ENCODE results near the gene PHLPP1.

DNA sequence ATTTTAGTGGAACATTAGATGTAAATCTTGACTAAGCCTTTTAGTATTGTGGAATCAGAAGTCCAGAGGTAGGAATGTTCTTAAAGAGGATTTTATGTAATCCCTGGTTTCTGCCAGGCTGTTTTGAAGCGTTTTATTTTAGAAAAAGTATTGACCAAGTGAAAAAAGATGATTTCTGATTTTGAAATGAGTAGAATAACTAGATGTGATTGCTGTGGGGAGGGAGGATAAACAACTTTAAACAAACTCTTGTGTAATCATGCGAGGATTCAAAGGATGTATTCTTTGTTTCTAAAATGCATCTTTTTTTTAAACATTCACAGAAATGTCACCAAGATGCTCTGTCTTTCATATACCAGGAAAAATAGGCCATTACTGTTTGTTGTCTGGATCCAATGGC lies 53.9 kb downstream of the PHLPP1 start:
- TF ChIP-seq, protein P1, sequence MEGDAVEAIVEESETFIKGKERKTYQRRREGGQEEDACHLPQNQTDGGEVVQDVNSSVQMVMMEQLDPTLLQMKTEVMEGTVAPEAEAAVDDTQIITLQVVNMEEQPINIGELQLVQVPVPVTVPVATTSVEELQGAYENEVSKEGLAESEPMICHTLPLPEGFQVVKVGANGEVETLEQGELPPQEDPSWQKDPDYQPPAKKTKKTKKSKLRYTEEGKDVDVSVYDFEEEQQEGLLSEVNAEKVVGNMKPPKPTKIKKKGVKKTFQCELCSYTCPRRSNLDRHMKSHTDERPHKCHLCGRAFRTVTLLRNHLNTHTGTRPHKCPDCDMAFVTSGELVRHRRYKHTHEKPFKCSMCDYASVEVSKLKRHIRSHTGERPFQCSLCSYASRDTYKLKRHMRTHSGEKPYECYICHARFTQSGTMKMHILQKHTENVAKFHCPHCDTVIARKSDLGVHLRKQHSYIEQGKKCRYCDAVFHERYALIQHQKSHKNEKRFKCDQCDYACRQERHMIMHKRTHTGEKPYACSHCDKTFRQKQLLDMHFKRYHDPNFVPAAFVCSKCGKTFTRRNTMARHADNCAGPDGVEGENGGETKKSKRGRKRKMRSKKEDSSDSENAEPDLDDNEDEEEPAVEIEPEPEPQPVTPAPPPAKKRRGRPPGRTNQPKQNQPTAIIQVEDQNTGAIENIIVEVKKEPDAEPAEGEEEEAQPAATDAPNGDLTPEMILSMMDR (conservative IDR thresholded peaks at IDR 0.05; ENCODE audit: low read length) = no peak
- TF ChIP-seq EZH2phosphoT487 (IDR thresholded peaks at IDR 0.05; ENCODE audit: borderline replicate concordance) = no peak
